Measurements from ENCODE around the gene SLC25A14. TPM values are rescaled to one million over a fixed set of nuclear protein-coding genes. Genes with fewer than 3 reads are reported as not detected.

Gene SLC25A14
- total RNA-seq, 1 experiment from 2014 or later: 20.8 TPM

DNA sequence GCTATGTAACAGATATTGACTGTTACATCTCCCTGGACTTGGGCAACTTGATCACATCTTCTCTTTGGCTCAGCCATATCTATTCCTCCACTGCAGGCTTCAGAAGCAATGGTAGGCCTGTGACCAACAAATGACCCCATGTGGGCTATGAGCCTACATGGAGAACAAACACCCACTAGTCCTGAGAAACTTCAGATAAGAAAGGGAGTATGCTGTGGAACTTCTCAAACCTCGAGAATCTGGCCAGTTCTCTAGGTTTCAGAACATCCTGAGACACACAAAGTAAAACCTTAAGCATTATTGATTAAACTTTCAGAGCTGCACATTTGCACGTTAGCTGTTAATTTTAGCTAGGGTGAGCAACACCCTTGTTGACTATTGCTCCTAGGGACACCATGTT is 78.3 kb downstream of the SLC25A14 start:
- Histone ChIP-seq H3K4me1 (ENCODE audit: low read length) (no peaks in the 10 kb centered on the region), H3K36me3 (ENCODE audit: insufficient read depth, low read length) (no peaks in the 10 kb centered on the region), H3K9me3 (ENCODE audit: low read length) (no peaks in the 10 kb centered on the region), H3K79me2 (ENCODE audit: low read length) (no peaks in the 10 kb centered on the region), H3K9ac (ENCODE audit: low read length) (no peak overlapping the region), H2AFZ (ENCODE audit: low read length) (no peak overlapping the region), H4K20me1 (ENCODE audit: insufficient read depth, low read depth, low read length) (no peaks in the 10 kb centered on the region), H3K4me3 (ENCODE audit: low read length) (no peak overlapping the region), H3K4me2 (ENCODE audit: low read depth, low read length, poor library complexity, severe bottlenecking) (no peak overlapping the region), H3K27ac (ENCODE audit: low read length) (no peak overlapping the region), H3K27me3 (ENCODE audit: low read length) (no peaks in the 10 kb centered on the region), H3K9me2 (replicated peaks; ENCODE audit: insufficient read depth, low read length) (no peaks in the 10 kb centered on the region)
- no peak for DNase-seq

DNA sequence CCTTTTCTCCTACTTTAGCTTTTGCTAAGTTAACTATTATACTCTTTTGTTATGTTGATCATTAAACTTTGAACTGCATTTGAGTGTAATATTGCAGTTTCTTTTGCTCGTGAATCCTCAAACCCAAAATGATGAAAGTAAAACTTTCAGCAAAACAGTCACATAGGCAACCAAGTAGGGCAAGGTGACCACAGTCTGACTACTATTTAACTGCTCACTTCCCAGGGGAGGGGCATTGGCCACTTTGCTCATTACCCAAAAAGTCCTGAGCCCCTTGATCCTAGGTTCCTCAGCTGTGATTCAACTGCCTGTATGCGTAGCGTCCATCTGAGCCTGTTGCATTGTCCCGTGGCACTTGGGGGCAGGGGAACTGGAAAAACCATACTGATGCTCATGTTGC is 79.0 kb downstream of the SLC25A14 start:
- H3K36me3 ChIP-seq (ENCODE audit: insufficient read depth, low read length): no peaks in the 10 kb centered on the region
- H3K27me3 ChIP-seq (ENCODE audit: low read length): no peaks in the 10 kb centered on the region
- H3K4me3 ChIP-seq (ENCODE audit: low read length): no peak overlapping the region
- no peak overlapping the region for H3K27ac ChIP-seq (ENCODE audit: low read length)
- H3K4me1 ChIP-seq (ENCODE audit: low read length): no peaks in the 10 kb centered on the region
- H4K20me1 ChIP-seq (ENCODE audit: insufficient read depth, low read depth, low read length): no peaks in the 10 kb centered on the region
- no peak overlapping the region for H3K4me2 ChIP-seq (ENCODE audit: low read depth, low read length, poor library complexity, severe bottlenecking)
- H3K9me3 ChIP-seq (ENCODE audit: low read length): no peaks in the 10 kb centered on the region
- DNase-seq: no peak
- no peaks in the 10 kb centered on the region for H3K79me2 ChIP-seq (ENCODE audit: low read length)
- H2AFZ ChIP-seq (ENCODE audit: low read length): no peak overlapping the region
- H3K9ac ChIP-seq (ENCODE audit: low read length): no peak overlapping the region
- no peaks in the 10 kb centered on the region for H3K9me2 ChIP-seq (replicated peaks; ENCODE audit: insufficient read depth, low read length)

DNA sequence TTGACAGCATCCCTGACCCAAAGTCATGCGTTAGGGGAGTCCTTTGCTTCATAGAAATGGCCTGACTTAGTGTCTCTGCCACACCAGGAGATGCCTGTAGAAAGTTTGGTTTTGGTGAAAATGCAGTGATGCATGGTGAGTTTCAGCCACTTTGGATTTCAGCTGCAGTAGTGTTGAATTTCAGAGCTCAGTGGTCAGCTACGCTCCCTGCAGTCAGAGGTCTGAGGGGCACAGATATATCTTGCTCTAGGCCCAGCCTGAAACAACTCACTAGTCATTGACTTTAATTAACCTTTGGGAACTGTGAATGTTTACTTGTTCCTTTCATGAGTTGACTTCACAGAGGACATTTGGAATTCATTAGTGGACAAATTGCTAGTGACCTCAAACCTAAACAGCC is 79.5 kb downstream of the SLC25A14 start:
- no peak overlapping the region for H2AFZ ChIP-seq (ENCODE audit: low read length)

More for the DNA sequence above, 79.5 kb downstream of the SLC25A14 start:
- Histone ChIP-seq H3K4me3 (ENCODE audit: low read length) (no peak overlapping the region), H3K36me3 (ENCODE audit: insufficient read depth, low read length) (no peaks in the 10 kb centered on the region), H3K4me1 (ENCODE audit: low read length) (no peaks in the 10 kb centered on the region), H3K27ac (ENCODE audit: low read length) (no peak overlapping the region), H3K9ac (ENCODE audit: low read length) (no peak overlapping the region), H4K20me1 (ENCODE audit: insufficient read depth, low read depth, low read length) (no peaks in the 10 kb centered on the region), H3K9me2 (replicated peaks; ENCODE audit: insufficient read depth, low read length) (no peaks in the 10 kb centered on the region), H3K4me2 (ENCODE audit: low read depth, low read length, poor library complexity, severe bottlenecking) (no peak overlapping the region), H3K79me2 (ENCODE audit: low read length) (no peaks in the 10 kb centered on the region), H3K9me3 (ENCODE audit: low read length) (no peaks in the 10 kb centered on the region), H3K27me3 (ENCODE audit: low read length) (no peaks in the 10 kb centered on the region)
- DNase-seq: peak; percentile 11

Small RNAs within 50 kb of the gene (small RNA-seq; reads per million reads assigned to genes)
- gene AL035423.1 (not detected), gene RNU6-1130P (not detected)

Other genes starting within 250 kb of the SLC25A14 start
- 29.1 and 31.7 TPM in 2 replicates for gene ELF4, start 229.4 kb upstream of the SLC25A14 start, total RNA-seq (2014; rRNA removed; shearing (Covaris generic); ENCODE audit: low replicate concordance)
- 25.8 and 37.4 TPM in 2 replicates for gene AIFM1, start 174.1 kb upstream of the SLC25A14 start, total RNA-seq (2014; rRNA removed; shearing (Covaris generic); ENCODE audit: low replicate concordance)
- 10.3 and 25.8 TPM in 2 replicates for gene RAB33A, start 168.0 kb upstream of the SLC25A14 start, total RNA-seq (2014; rRNA removed; shearing (Covaris generic); ENCODE audit: low replicate concordance)
- 8.4 and 29.6 TPM in 2 replicates for gene ZNF280C, start 71.0 kb upstream of the SLC25A14 start, total RNA-seq (2014; rRNA removed; shearing (Covaris generic); ENCODE audit: low replicate concordance)
- gene GPR119, start 45.8 kb downstream of the SLC25A14 start, total RNA-seq (2014; rRNA removed; shearing (Covaris generic); ENCODE audit: low replicate concordance): not detected in 2 replicates
- 16.0 and 30.0 TPM in 2 replicates for gene RBMX2, start 62.1 kb downstream of the SLC25A14 start, total RNA-seq (2014; rRNA removed; shearing (Covaris generic); ENCODE audit: low replicate concordance)

Data from Karpas-422 (cell line).